Hepatocyte (in vitro differentiated cells): ENCODE results near the gene ATP2B1.

Experiments
- CTCF ChIP-seq: fragments of 200-600 bp; sonication (generic); IDR thresholded peaks from 2 replicates; pipeline ENCODE4 v1.5.1; 2016; ENCODE audit warnings: antibody characterized with exemption, mild to moderate bottlenecking; ENCODE audit not compliant: poor library complexity
- EZH2 ChIP-seq: fragments of 200-600 bp; sonication (generic); IDR thresholded peaks from 2 replicates; pipeline ENCODE4 v1.6.1; 2016; ENCODE audit warnings: antibody characterized with exemption, mild to moderate bottlenecking, borderline replicate concordance
- EZH2phosphoT487 ChIP-seq: fragments of 200-600 bp; sonication (generic); IDR thresholded peaks from one replicate; pipeline ENCODE4 v1.6.1; 2018; ENCODE audit warnings: antibody characterized with exemption, mild to moderate bottlenecking, low read depth, moderate library complexity; ENCODE audit not compliant: unreplicated experiment, severe bottlenecking

GRCh38 chr12:89645434-89645833, 63.2 kb downstream of the ATP2B1 start:
- TF ChIP-seq CTCF (no peak), EZH2 (no peak), EZH2phosphoT487 (no peak)
